IPS DF 4.7 (cell line): ENCODE data around the gene GMPR.
"Not testable (repeated sequence)": the region's sequence is repeated elsewhere in the genome, so short reads cannot be mapped to it uniquely, and the experiment has no call there.

Experiments
- DNase-seq: peaks from one replicate; pipeline ENCODE4 v3.0.0-alpha.2; 2013; ENCODE audit warnings: low spot score; ENCODE audit errors: extremely low read depth

The GMPR gene

GRCh38 chr6:16244869-16245451 lies 6.6 kb downstream of the GMPR start:
- no peak for DNase-seq

GRCh38 chr6:16248271-16248853 lies 10.0 kb downstream of the GMPR start:
- DNase-seq, result no peak

DNA sequence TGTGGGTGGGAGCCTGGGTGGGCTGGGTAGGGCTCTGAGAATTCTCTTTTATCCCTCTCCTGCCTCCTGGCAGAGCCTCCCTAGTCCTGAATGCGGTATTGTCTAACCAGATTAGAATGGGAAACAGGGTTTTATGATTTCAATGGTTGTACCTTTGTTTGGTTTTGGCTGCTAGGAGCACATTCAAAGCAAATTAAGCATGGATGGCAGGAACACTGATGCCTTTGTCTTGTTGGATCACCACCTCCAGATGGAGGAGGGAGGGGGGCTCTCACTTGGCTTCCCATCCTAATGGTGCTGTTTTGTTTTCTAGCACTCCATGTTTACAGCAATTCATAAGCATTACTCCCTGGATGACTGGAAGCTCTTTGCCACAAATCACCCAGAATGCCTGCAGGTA lies 11.6 kb downstream of the GMPR start:
- no peak for DNase-seq

GRCh38 chr6:16251706-16252105 lies 13.3 kb downstream of the GMPR start:
- no peak for DNase-seq

GRCh38 chr6:16252686-16253299 lies 14.4 kb downstream of the GMPR start:
- no peak for DNase-seq

DNA sequence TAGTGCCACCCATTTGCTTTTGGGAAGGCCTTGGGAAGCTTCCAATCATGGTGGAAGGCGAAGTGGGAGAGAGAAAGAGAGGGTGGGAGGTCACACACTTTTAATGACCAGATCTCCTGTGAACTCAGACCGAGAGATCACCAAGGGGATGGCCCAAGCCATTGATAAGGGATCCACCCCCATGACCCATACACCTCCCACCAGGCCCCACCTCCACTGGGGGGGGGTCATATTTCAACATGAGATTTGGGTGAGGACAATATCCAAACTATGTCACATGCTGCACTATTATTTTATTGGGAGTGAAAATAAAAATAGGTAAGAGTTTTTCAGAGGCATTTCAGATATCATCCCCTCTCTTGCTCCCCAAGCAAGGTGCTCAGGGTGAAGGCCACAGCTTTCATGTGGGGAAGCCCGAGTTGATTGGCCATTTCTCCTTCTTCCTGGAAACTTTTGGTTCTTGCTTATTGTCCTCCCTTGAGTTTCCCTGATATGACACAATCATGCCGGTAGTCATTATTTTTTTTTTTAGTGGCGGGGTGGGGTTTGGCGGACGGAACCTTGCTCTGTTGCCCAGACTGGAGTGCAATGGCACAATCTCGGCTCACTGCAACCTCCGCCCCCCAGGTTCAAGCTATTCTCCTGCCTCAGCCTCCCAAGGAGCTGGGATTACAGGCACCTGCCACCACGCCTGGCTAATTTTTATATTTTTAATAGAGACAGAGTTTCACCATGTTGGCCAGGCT lies 15.2 kb downstream of the GMPR start:
- DNase-seq, result no peak

GRCh38 chr6:16254535-16254934 lies 16.1 kb downstream of the GMPR start:
- DNase-seq, result no peak

- DNase-seq, result no peak
Measured at GRCh38 chr6:16256781-16257180, 18.4 kb downstream of the GMPR start.

- no peak for DNase-seq
Measured at GRCh38 chr6:16257999-16258708, 19.8 kb downstream of the GMPR start.

- DNase-seq, result no peak
Measured at GRCh38 chr6:16258709-16259075, 20.3 kb downstream of the GMPR start.

GRCh38 chr6:16259604-16260003 lies 21.2 kb downstream of the GMPR start:
- not testable (repeated sequence) for DNase-seq

DNA sequence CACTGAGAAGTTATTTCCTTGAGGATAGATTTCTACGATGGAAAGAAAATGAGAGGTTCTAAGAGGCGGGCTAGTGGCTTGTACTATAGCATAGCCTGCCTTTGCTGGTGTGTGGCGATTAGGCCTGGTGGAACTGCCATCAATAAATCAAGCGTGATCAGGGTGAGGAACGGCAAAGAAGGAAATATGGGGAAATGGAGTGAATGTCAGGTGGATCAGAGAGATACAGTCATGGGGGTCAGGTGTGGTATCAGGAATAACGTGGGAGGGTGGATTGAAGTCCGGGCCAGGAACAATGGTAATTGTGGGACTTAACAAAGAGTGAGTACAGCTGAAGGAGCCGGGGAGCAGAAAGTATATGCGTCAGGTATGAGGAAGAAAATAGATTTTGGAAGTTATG lies 22.2 kb downstream of the GMPR start:
- DNase-seq, result not testable (repeated sequence)

GRCh38 chr6:16262773-16263172 lies 24.4 kb downstream of the GMPR start:
- not testable (repeated sequence) for DNase-seq

- not testable (repeated sequence) for DNase-seq
Measured at GRCh38 chr6:16263464-16264099, 25.2 kb downstream of the GMPR start.

DNA sequence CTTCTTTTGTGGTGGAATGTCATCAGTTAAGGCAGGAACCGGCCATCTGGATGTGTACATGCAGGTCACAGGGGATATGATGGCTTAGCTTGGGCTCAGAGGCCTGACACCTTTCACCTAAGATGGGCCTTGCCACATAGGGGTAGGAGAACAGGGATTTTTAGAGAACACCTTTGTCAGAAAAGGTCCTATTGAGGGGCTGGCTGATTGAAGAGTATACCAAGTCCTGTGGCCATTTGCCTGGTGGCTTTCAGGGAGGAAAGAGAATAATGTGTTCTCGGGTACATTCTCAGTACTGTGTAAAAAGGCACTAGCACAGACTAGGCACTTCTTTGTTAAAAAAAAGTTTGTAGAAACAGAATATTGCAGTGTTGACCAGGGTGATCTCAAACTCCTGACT lies 26.4 kb downstream of the GMPR start:
- no peak for DNase-seq

GRCh38 chr6:16265351-16266341 lies 27.3 kb downstream of the GMPR start:
- no peak for DNase-seq

DNA sequence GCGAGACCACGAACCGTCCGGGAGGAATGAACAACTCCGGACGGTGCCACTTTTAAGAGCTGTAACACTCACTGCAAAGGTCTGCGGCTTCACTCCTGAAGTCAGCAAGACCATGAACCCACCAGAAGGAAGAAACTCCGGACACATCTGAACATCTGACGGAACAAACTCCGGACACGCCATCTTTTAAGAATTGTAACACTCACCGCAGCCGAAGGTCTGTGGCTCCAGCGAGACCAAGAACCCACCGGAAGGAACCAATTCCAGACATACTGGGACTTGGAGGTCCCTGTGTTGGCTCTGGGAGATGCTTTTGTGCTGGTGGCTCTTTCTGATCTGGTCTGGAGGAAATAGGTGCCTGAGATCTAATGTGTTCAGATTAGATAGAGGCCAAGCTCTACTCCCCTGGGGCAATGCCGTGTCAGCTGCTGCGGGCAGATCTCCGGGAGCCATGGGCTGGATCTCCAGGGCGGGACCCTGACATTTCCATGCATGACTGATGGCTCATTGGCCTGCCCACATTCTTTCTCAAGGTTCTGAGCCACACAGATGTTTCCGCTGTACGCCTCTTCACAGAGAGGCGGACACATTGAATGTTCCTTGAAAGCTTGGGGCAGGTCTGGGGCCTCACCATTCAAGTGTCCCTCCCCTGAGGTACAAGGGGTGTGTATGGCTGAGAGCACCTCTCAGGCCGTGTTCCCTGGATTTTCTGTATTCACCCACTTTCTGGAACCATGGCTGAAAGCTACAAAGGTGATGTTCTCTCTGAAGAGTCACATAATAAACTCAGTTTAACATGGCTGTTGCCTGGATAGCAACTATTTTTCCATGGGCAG lies 29.3 kb downstream of the GMPR start:
- DNase-seq, result no peak

DNA sequence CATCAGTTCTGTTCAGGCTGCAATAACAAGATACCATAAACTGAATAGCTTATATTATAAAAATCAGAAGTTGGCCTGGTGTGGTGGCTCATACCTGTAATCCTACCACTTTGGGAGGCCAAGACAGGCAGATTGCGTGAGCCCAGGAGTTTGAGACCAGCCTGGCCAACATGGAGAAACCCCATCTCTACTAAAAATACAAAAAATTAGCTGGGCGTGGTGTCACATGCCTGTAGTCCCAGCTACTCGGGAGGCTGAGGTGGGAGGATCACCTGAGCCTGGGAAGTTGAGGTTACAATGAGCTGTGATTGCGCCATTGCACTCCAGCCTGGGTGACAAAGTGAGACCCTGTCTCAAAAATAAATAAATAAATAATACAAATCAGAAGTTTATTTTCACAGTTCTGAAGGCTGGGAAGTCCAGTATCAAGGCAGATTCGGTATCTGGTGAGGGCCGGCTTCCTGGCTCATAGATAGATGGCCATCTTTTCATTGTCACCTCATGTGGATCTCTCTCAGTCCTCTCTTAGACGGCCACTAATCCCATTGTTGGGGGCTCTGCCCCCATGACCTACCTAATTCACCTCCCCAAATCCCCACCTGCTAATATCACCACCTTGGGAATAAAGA lies 31.2 kb downstream of the GMPR start:
- DNase-seq, result not testable (repeated sequence)
